Breast epithelium (tissue), 3 donors: Measurements from ENCODE around the gene P2RY13.

Experiments used
- POLR2A ChIP-seq: fragments of 450-650 bp; IDR thresholded peaks from one replicate; pipeline ENCODE4 v1.6.1; 2016; ENCODE audit warnings: antibody characterized with exemption, mild to moderate bottlenecking, moderate library complexity
- TF ChIP-seq, protein P1 (sequence below), 3 donors: fragments of 450-650 bp; IDR thresholded peaks; one replicate each; pipeline ENCODE4 v1.5.1; 2016 to 2017; ENCODE audit warnings: antibody characterized with exemption in 3 of 3, mild to moderate bottlenecking in 3 of 3, moderate library complexity in 3 of 3

DNA sequence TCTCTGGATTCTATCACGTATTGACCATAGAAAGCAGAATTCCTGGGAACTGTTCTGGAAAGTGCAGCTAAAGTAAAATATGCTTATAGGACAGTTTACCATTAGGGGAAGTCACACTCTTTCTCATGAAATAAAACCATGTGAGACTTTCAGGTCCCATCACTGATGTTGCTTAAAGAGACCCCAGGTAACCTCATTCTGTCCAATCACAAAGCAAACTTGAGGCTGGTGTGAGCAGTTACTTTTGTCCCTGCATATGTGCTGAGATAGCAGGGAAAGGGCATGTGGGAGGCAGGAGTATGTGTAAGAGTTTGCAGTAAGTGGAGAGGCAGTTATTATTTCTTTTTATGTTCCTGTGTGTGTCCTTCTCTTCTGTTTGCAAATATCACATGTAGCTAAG lies 28.8 kb downstream of the P2RY13 start:
- TF ChIP-seq, protein P1, sequence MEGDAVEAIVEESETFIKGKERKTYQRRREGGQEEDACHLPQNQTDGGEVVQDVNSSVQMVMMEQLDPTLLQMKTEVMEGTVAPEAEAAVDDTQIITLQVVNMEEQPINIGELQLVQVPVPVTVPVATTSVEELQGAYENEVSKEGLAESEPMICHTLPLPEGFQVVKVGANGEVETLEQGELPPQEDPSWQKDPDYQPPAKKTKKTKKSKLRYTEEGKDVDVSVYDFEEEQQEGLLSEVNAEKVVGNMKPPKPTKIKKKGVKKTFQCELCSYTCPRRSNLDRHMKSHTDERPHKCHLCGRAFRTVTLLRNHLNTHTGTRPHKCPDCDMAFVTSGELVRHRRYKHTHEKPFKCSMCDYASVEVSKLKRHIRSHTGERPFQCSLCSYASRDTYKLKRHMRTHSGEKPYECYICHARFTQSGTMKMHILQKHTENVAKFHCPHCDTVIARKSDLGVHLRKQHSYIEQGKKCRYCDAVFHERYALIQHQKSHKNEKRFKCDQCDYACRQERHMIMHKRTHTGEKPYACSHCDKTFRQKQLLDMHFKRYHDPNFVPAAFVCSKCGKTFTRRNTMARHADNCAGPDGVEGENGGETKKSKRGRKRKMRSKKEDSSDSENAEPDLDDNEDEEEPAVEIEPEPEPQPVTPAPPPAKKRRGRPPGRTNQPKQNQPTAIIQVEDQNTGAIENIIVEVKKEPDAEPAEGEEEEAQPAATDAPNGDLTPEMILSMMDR (IDR thresholded peaks at IDR 0.05), result no peak
- TF ChIP-seq POLR2A, result no peak
